Measurements from ENCODE around the gene RSPH3.
"Not testable (repeated sequence)": the region's sequence is repeated elsewhere in the genome, so short reads cannot be mapped to it uniquely, and the experiment has no call there.

The RSPH3 gene

GRCh38 chr6:158972241-158973233 is 27.5 kb downstream of the RSPH3 start:
- DNase-seq, result peak; percentile 13

GRCh38 chr6:158970640-158971275 is 29.2 kb downstream of the RSPH3 start:
- DNase-seq, result no peak

- DNase-seq, result no peak
Measured at GRCh38 chr6:158969148-158969547, 30.9 kb downstream of the RSPH3 start.

- DNase-seq, result no peak
Measured at GRCh38 chr6:158963020-158963808, 36.8 kb downstream of the RSPH3 start.

- no peak for DNase-seq
Measured at GRCh38 chr6:158962371-158962770, 37.6 kb downstream of the RSPH3 start.

- no peak for DNase-seq
Measured at GRCh38 chr6:158960026-158960425, 40.0 kb downstream of the RSPH3 start.

- DNase-seq, result no peak
Measured at GRCh38 chr6:158959552-158959951, 40.5 kb downstream of the RSPH3 start.

- no peak for DNase-seq
Measured at GRCh38 chr6:158958504-158959386, 41.3 kb downstream of the RSPH3 start.

- DNase-seq, result no peak
Measured at GRCh38 chr6:158955255-158955654, 44.7 kb downstream of the RSPH3 start.

- no peak for DNase-seq
Measured at GRCh38 chr6:158954753-158955152, 45.2 kb downstream of the RSPH3 start.

- not testable (repeated sequence) for DNase-seq
Measured at GRCh38 chr6:158952011-158952410, 48.0 kb downstream of the RSPH3 start.

GRCh38 chr6:158951565-158951964 is 48.4 kb downstream of the RSPH3 start:
- not testable (repeated sequence) for DNase-seq

GRCh38 chr6:158947284-158947683 is 52.7 kb downstream of the RSPH3 start:
- DNase-seq, result no peak

GRCh38 chr6:158943380-158944032 is 56.5 kb downstream of the RSPH3 start:
- DNase-seq, result no peak

- DNase-seq, result no peak
Measured at GRCh38 chr6:158942349-158942748, 57.7 kb downstream of the RSPH3 start.

- no peak for DNase-seq
Measured at GRCh38 chr6:158941246-158941645, 58.8 kb downstream of the RSPH3 start.

- no peak for DNase-seq
Measured at GRCh38 chr6:158939255-158940159, 60.5 kb downstream of the RSPH3 start.

GRCh38 chr6:158938811-158939254 is 61.2 kb downstream of the RSPH3 start:
- DNase-seq, result no peak

- no peak for DNase-seq
Measured at GRCh38 chr6:158938220-158938619, 61.8 kb downstream of the RSPH3 start.

GRCh38 chr6:158934157-158934556 is 65.8 kb downstream of the RSPH3 start:
- no peak for DNase-seq

Measured in DMS79 (cell line).